GM18507 (cell line): ENCODE measurements around the gene NTRK3.

Source experiments
- DNase-seq: peaks from one replicate; pipeline ENCODE4 v3.0.0; 2011; ENCODE audit warnings: low read depth; ENCODE audit not compliant: insufficient read length; ENCODE audit errors: extremely low spot score
- FAIRE-seq: peaks from 2 replicates; lab custom pipeline; 2011; peaks lifted over from hg19 to GRCh38; lab: Jason Lieb, UNC

The NTRK3 gene

DNA sequence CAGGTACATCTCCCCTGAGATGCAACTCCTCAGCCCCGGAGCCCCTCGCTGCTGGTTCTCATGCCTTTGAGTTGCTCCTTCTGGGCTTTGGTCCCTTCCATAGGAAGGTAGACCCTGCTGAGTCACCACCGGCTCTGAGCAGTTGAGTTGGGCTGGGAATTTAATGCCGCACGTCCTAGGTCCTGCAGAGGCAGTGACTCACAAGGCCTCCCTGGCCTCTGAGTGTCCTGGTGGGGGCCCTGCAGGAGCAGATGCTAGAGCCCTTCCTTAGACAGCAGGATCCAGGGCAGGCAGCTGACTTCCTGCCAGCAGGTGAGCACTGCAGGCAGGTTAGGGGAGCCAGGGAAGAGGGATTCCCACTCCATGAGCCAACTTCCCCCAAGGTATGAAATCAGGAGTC lies 5.5 kb upstream of the NTRK3 start:
- FAIRE-seq (no peak), DNase-seq (no peak)

DNA sequence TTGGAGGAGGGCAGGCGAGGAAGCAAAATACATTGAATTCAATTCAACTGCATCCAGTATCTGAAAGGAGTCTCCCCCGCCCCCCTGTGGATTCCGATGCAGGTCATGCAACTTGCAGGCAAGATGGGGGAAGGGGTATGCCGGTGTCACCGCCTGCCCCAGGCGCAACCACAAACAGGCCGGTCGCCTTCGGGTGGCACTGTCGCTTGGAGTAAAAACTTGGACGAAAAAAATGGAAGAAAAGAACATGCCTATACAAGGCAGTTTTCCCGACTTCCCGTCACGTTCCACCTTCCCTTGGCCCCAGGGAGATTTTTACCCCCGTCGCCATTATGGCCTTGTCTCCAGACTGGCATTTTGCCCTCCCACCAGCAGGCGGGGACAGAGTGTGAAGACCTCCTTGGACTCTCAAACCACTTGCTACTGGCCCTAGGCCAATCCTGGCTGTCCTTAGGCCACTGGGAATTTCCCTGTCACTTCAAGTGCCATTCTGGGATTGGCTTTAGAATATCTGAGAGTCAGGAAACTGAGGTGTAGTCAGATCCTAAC lies 1.6 kb upstream of the NTRK3 start:
- FAIRE-seq, result no peak
- DNase-seq, result no peak

DNA sequence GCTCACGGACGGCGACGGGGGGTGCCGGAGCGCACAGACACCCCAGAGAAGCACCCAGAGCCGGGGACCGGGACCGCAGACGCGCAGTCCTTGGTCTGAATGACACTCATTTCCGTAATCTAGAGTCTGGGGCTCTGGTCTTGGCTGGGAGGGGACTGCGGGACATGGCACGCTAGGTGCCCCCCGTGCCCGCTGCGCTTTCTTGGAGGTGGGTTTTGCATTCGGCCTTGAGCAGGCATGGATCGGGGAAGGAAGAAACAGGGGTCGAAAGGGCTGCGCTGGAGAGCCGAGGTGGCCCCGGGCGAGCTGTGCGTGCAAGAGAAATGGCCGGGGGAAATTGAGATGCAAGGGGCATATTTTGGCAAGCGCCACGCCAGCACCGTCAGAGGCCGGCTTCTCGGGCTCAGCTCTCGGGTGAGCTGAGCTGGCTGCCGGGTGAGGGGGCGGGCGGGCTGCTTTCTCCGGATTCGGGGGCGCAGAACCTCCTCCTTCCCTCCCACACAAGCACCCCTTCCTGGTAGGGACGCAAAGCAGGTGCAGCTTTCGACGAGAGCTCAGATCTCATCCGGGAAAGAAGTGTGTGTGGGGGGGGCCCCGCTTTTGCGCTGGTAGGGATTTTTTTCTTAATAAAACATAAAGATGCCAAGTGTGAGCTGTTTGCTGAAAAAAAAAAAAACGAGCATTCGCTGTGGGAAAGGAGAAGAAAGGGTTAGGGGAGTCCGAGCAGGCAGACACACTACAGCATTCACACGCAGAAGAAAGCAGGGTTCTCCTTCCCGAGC lies 963 bp upstream of the NTRK3 start:
- FAIRE-seq (no peak), DNase-seq (no peak)

DNA sequence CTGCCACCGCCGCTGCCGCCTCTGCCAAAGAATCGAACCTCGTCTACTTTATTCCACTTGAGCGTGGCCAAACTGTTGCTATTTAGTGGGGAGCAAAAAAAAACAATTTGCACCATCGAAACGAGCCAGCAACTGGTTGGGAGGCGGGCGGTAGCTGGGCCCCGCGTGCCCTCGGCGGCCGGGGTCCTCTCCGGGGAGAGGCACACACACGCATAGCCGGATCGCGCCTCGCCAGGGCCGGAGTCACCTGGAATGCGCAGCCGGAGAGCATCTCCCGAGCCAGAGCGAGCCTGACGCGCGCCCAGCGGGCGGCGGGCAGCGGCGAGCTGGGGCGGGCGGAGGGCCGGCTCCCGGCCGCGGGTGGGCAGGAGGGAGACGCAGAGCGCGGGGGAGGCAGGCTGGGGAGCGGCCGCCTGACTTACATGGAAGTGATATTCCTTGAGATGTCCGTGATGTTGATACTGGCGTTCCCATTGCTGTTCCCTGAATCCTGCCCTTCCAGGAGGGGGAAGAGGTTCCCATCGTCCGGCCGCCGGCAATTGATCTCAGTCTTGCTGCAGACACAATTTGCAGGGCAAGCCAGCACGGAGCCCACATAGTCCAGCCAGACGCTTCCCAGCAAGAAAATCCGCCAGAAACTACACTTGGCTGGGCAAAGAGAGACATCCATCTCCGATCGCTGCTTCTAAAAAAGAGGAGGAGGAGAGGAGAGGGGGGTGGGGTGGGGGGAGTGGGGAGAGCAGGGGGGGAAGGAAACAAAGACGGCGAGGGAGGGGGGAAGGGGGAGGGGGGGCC lies 858 bp downstream of the NTRK3 start:
- DNase-seq (no peak), FAIRE-seq (no peak)

DNA sequence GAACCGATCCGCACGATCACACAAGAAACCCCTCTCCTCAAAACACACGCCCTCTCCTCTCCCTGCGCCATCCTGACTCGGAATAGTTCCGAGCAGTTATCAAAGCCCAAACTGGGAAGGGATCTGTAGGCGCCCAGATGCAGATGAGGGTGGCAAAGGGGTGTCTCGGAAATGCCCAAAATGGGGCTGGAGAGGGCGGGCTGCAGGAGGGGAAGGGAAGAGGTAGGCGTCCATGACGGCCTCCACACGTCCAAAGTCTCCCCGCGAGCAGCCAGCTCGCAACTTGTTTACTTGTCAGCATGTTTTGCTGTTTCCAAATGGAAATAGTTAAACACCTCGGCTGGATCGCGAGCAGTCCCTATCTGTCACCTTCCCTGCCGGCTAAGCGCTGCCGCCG lies 1.5 kb downstream of the NTRK3 start:
- FAIRE-seq (no peak), DNase-seq (no peak)

DNA sequence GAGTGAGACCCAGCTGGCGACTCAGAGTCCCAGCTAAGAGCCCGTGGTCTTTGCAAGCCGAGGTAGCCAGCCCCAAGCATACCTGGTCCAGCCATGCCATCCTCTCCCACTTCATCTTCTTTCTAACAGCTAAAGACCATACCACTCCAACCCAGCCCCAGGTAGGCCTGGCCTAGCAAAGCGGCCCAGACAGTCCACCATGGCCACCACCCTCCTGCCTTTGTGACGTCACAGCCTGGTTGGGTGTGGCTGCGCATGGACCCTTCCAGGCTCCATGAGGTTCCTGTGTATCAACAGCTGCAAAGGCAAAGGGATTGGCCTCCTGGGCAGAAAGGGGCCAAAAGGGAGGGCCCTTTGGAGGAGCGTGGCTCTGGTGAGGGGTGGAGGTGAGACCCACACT lies 4.1 kb downstream of the NTRK3 start:
- DNase-seq (no peak), FAIRE-seq (no peak)

DNA sequence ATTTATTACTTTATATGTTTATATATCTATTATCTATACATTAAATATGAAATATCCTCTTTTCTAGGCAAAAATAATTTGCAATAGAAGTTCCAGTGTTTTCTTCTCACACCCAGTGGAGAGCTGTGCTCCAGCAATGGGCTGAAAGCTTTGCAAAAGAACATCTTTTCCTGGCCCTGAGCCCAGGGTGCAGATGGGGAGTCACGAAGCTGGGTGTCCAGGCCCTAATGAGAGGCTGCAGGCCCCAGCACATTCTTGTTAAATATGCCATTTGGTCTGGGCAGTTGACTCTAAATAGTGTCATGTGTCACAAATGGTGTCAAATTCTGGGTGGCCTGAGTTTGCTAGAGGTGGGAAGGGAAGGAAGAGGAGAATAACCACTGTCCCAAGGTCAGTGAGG lies 5.7 kb downstream of the NTRK3 start:
- no peak for DNase-seq
- no peak for FAIRE-seq

DNA sequence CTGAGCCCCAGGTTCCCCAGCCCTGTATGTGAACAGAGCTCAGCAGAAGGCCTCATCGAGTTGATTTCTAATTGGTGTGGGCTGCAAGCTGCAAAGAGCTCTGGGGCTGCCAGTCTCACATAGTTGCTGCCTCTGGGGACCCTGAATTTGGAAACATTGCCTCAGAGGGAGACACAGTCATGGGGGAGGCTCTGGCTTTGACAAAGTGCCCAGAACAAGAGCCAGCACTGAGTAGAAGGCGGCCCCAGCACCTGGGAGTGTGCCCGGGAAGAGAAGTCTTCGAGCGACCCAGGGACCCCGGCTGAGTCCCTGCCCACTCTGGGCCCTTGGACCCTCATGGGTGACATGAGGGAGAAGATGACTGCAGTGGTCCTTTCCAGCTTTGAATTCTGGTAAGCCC lies 7.3 kb downstream of the NTRK3 start:
- FAIRE-seq (no peak), DNase-seq (no peak)

DNA sequence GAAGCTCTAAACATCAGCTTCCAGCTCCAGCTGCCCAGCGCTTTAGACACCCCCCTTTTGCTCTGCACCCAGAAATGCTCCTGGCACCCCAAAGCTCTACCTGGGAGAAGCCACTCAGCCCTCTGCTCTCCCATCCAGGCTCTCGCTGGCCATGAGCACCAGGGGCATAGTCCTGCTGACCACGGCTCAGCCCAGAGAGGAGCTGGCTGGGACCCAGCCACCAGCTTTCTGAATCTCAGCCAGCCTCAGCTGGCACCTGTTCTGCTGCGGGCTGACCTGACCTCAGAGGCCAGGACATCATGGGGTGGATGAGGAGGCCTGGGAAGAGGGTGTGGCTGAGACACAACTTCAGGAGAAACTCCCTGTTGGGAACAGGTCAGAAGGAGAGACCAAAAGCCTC lies 8.6 kb downstream of the NTRK3 start:
- FAIRE-seq (no peak), DNase-seq (no peak)

DNA sequence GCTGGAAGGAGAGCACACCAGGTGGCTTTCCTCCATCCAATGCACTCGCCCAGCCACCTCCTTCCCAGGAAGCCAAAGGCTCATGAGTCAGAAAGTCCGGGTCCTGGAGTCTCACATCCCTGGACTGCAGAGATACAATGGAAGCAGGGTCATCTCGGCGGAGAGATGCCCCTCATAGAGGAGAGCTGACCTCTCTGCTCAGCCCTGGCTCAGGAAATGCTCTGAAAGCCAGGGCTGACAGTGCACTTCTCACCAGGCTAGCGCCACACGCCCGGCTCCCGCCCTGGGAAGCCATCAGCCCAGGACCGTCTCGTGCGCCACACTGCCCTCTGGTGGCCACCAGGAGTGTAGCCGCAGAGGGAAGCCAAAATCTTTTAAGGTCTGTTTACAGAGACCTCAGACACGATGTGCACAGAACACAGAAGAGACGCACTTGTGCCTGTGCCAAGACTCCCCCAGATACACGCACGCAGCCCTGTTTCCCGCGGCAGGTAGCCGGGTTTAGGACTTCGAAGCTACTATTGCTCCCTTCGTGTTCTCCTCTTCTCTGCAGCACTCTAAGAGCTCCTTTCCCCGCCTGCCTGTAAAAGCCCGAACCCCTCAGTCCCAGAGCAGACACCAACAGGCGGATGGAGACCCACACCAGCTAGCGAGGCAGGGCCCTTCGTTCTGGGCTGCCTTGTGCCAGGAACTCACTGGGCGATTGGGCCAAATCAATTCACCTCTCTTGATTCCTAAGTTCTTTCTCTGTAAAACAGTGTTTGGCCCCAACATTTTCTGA lies 9.7 kb downstream of the NTRK3 start:
- DNase-seq (peak; percentile 30), FAIRE-seq (peak; percentile 83)

DNA sequence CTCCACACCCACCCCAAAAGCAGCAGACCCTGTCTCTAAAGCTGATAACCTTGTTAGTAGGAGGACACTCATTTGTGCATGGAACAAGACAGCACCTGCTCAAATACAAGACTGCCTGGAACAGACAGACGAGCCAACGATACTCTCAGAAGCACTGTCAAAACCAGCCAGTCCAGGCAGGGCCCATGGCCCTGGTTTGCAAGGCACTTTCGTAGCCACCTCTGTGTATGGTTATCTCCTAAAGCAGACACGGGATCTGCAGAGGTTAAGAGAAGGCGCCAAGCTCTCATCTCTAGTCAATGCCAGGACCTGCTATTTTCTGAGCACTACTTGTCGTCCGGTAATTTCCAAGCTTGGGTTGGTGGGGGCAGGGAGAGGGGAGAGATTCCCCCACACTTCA lies 10.5 kb downstream of the NTRK3 start:
- FAIRE-seq (no peak), DNase-seq (no peak)

DNA sequence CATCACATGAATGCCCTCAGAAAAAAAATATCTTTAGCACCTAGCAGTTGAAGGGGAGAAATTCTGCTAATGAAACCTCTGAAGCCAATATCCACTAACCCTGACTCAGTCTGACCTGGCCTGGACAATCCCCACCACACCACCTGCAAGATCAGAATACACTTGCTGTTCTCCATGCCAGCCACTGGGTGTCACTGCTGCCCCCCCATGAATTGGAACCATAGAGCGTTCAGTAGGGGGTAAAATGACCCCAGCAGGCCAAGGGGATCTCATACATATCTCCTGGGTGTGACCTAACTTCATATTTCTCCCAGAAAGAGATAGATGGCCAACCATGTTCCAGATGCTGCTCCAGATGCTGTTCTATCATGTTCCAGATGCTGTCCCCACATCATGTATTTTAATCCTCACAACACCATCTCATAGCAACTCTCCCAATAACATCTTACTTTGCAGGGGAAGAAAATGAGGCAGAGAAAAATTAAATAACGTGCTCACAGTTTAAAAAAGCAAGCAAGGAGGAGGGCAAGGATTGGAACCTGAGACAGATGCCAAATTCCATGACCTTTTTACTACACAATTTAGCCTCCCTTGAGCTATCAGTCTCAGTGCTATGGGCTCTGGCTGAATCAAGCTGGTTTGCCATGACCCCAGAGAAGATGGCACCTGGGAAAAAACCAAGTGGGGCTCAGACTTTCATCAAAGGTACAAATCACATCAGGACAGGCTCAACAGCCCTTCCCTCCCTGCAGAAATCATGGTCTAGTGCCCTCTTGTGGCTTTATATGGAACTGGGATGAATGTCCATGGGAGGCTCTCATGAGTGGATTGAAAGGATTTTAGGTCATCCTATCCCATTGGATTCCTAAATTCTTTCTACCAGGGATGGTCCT lies 12.4 kb downstream of the NTRK3 start:
- FAIRE-seq, result peak; percentile 48
- DNase-seq, result no peak

DNA sequence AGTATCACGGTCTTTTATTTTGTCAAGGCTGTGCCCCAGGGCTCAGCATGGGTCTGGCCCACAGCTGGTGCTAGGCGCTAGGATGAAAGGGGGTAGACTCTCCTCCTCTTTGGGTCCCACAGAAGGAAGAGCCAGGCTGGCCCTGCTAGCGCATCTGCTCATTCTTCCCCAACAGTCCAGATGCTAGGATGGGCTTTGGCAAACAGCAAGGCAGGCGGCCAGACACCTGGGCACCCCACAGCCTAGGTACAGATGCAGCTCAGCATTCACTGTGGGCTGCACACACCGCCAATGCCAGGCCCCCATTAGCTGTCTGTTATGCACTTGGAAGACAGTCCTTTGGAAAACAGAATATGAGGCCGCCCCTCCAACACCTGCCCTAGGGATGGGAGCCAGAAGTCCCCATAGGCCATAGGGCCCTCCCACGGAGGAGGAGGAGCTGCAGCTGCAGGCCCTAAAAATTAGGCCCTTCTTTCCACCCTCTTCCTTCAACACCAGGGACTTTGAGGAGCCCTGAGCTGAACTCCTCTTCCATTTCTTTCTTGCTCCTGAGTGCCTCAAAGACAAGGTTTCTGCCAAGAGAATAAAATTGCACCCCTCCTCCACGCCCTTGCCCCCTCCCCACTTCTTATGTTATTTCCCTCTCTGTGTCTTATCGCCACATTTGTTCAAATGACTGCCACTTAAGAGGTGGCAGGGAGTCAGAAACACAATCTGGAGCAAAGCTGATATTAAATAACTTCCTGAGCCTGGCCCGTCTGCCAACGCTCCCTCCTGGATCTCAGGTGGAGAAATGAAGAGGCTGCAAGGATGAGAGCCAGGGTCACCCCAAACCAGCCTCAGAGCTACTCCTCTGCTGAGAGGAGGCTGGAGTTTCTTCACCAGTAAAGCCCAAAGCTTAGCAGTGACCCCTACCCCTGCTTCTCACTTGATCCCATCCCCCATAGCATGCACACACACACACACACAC lies 13.7 kb downstream of the NTRK3 start:
- no peak for DNase-seq
- FAIRE-seq, result no peak

DNA sequence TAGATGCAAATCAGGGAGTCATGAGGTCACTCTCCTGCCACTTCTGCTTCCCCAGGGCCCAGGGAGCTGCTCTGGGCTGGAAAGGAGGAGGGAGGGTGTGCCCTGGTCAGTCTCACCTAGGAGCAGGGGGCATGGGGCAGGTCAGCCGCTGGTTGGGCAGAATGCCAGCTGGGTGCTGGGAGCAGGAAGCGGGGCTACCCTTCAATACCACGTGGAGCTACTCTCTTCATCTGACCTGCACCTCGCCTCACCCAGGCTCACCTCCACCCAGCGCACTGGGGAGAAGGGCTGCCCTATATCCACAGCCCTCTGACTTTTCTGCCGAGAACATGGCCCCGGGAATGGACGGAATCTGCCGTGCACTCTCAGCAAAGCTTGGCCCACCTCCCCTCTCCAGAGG lies 15.1 kb downstream of the NTRK3 start:
- FAIRE-seq, result no peak
- no peak for DNase-seq

DNA sequence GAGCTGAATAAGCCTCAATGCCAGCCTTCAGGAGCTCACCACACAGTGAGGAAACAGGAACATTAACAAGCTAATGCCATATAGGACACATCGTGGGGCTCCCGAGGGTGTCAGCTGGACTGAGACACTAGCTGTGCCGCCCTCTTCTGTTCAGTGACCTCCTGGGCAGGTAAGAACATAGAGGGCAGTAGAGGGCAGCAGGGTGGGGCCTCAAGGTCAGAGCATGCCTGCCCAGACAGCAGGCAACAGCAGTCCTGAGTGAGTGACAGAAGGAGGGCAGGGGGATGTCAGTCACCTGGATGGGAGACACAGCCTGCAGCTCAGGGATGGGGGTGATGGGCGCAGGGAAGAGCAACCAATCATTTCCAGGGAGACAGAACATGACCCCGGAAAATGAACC lies 15.5 kb downstream of the NTRK3 start:
- DNase-seq, result no peak
- no peak for FAIRE-seq

DNA sequence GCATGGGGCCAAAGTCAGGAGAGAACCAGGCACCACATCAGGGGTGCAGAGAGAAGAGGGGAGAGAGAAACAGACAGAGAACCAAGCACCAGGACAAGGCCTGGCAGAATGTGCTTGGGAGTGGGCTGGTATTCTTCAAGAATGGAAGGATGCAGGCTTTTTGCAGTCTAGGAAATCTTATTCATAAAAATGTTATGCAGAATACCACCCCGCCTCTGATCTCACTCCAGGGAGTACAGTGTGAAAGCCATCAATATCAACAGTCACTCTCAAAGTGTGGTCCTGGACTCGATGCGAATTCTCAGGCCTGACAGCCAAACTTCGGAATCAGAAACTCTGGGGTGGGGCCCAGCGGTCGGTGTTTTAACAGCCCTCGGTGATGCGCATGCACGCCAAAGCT lies 16.9 kb downstream of the NTRK3 start:
- FAIRE-seq, result no peak
- no peak for DNase-seq

DNA sequence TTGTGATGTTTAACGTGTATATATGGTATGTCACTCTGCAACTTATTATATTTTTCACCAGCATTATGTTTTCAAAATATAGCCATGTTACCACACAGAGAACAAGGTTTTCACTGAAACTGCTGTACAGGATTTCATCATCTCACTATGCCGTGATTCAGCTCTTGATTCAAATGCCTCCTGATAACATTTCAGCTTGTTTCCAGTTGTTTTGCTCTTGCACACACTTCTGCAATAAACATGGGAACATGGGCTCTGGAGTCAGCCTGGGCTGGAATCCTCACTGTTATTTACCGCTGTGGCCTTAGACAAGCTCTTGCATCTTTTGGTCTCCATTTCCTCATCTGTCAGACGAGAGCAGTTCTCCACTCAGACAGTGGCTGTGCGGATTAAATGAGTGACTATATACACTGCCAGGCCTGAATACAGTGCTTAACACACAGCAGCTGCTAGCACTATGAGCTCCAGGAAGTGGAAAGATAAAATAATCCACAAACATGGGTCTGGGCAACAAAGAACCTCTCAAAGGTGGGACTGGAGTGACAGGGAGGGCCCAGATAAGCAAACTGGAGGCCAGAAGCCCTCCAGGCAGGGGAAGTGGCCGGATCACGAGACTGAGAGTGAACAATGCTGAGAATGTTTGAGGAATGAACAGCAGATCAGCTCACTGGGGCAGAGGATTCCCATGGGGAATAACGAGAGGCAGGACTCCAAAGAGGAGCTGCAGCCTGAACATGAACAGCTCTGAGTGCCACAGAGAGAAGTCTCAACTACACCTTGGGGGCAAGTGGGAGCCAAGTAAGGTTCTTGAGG lies 17.7 kb downstream of the NTRK3 start:
- FAIRE-seq (no peak), DNase-seq (no peak)
